Neural cell (in vitro differentiated cells): ENCODE results near the gene PCYT2. TPM values are rescaled to one million over a fixed set of nuclear protein-coding genes. Genes with fewer than 3 reads are reported as not detected.

Experiments
- H2AFZ ChIP-seq: fragments of 200-600, 300-800 bp; sonication (generic), shearing (Covaris generic); 2 replicates; pipeline ENCODE4 v1.6.0; 2014; ENCODE audit warnings: low read depth, mild to moderate bottlenecking, antibody characterized with exemption, low read length, moderate library complexity
- H3F3A ChIP-seq: fragments of 200-600 bp; shearing (Covaris generic); 2 replicates; pipeline ENCODE4 v1.6.1; 2016; ENCODE audit warnings: mild to moderate bottlenecking, moderate library complexity, mixed read lengths, antibody characterized with exemption, low read length; ENCODE audit not compliant: insufficient read depth, poor library complexity, severe bottlenecking
- H3K27ac ChIP-seq: fragments of 200-600, 300-800 bp; sonication (generic), shearing (Covaris generic); 2 replicates; pipeline ENCODE4 v1.5.1; 2014; ENCODE audit warnings: mild to moderate bottlenecking, low read length, moderate library complexity
- H3K27me3 ChIP-seq: fragments of 300-800, 200-600 bp; sonication (generic), shearing (Covaris generic); 2 replicates; pipeline ENCODE4 v1.6.0; 2014; ENCODE audit warnings: mild to moderate bottlenecking, low read depth, low read length, moderate library complexity; ENCODE audit not compliant: insufficient read depth
- H3K36me3 ChIP-seq: fragments of 300-800, 200-600 bp; sonication (generic), shearing (Covaris generic); 2 replicates; pipeline ENCODE4 v1.5.1; 2014; ENCODE audit warnings: mild to moderate bottlenecking, antibody characterized with exemption, low read length, moderate library complexity; ENCODE audit not compliant: insufficient read depth
- H3K4me2 ChIP-seq: fragments of 300-800, 200-600 bp; sonication (generic), shearing (Covaris generic); 2 replicates; pipeline ENCODE4 v1.6.0; 2014; ENCODE audit warnings: mild to moderate bottlenecking, low read length
- H3K4me3 ChIP-seq: fragments of 300-800, 200-600 bp; sonication (generic), shearing (Covaris generic); 2 replicates; pipeline ENCODE4 v1.5.1; 2014; ENCODE audit warnings: mild to moderate bottlenecking, low read length, moderate library complexity
- H3K79me2 ChIP-seq: fragments of 200-600 bp; shearing (Covaris generic); replicated peaks from 2 replicates; pipeline ENCODE4 v1.6.0; 2014; ENCODE audit warnings: mild to moderate bottlenecking, low read length, moderate library complexity; ENCODE audit not compliant: insufficient read depth
- H3K9ac ChIP-seq: fragments of 300-800, 200-600 bp; sonication (generic), shearing (Covaris generic); 2 replicates; pipeline ENCODE4 v1.6.1; 2016; ENCODE audit warnings: mild to moderate bottlenecking, low read length, mixed read lengths
- H3K9me2 ChIP-seq: fragments of 200-600 bp; shearing (Covaris generic); 2 replicates; pipeline ENCODE4 v1.6.1; 2016; ENCODE audit warnings: mild to moderate bottlenecking, low read length, mixed read lengths; ENCODE audit not compliant: insufficient read depth
- H3K9me3 ChIP-seq: fragments of 200-600, 300-800 bp; sonication (generic), shearing (Covaris generic); 2 replicates; pipeline ENCODE4 v1.6.1; 2016; ENCODE audit warnings: mild to moderate bottlenecking, mixed run types, low read length, moderate library complexity, mixed read lengths
- H4K20me1 ChIP-seq: fragments of 200-600 bp; shearing (Covaris generic); 2 replicates; pipeline ENCODE4 v1.6.1; 2016; ENCODE audit warnings: mild to moderate bottlenecking, mixed run types; ENCODE audit not compliant: insufficient read depth
- EP300 ChIP-seq: fragments of 450-650 bp; conservative IDR thresholded peaks from 2 replicates; pipeline ENCODE4 v1.6.1; 2014; ENCODE audit warnings: antibody characterized with exemption, mild to moderate bottlenecking, moderate library complexity; ENCODE audit not compliant: poor library complexity, severe bottlenecking
- EZH2 ChIP-seq: fragments of 200-600, 300-800 bp; shearing (Covaris generic), sonication (generic); IDR thresholded peaks from 2 replicates; pipeline ENCODE4 v1.6.1; 2014; ENCODE audit warnings: antibody characterized with exemption, low read length, borderline replicate concordance, mild to moderate bottlenecking; ENCODE audit not compliant: insufficient read depth, poor library complexity, severe bottlenecking
- MXI1 ChIP-seq: fragments of 450-650 bp; conservative IDR thresholded peaks from 2 replicates; pipeline ENCODE4 v1.6.1; 2014; ENCODE audit warnings: antibody characterized with exemption, mild to moderate bottlenecking; ENCODE audit not compliant: poor library complexity, severe bottlenecking
- POLR2AphosphoS5 ChIP-seq: IDR thresholded peaks from 2 replicates; pipeline ENCODE4 v1.6.1; 2012
- RAD21 ChIP-seq: fragments of 450-650 bp; conservative IDR thresholded peaks from 2 replicates; pipeline ENCODE4 v1.6.1; 2014; ENCODE audit warnings: antibody characterized with exemption, mild to moderate bottlenecking, moderate library complexity
- SMC3 ChIP-seq: fragments of 450-650 bp; conservative IDR thresholded peaks from 2 replicates; pipeline ENCODE4 v1.6.1; 2014; ENCODE audit warnings: antibody characterized with exemption, mild to moderate bottlenecking, moderate library complexity; ENCODE audit not compliant: poor library complexity
- TAF1 ChIP-seq: IDR thresholded peaks from 2 replicates; pipeline ENCODE4 v1.6.1; 2012; ENCODE audit warnings: low read depth
- polyA plus RNA-seq: library from polyadenylated mRNA; depleted of rRNA; stranded (reverse); fragments of >200 nt; gene quantifications from 2 replicates; pipeline ENCODE4 v1.2.3, GENCODE V29; 2014
- TF ChIP-seq, protein P1 (sequence below): IDR thresholded peaks from 2 replicates; pipeline ENCODE4 v1.6.1; 2012; ENCODE audit warnings: borderline replicate concordance
- TF ChIP-seq, protein P2 (sequence below): fragments of 450-650 bp; IDR thresholded peaks from 2 replicates; pipeline ENCODE4 v1.5.1; 2014; ENCODE audit warnings: antibody characterized with exemption, mild to moderate bottlenecking, moderate library complexity; ENCODE audit not compliant: poor library complexity, severe bottlenecking

Gene PCYT2
- polyA plus RNA-seq, 1 donor from 2014 or later = 35.3 TPM

DNA sequence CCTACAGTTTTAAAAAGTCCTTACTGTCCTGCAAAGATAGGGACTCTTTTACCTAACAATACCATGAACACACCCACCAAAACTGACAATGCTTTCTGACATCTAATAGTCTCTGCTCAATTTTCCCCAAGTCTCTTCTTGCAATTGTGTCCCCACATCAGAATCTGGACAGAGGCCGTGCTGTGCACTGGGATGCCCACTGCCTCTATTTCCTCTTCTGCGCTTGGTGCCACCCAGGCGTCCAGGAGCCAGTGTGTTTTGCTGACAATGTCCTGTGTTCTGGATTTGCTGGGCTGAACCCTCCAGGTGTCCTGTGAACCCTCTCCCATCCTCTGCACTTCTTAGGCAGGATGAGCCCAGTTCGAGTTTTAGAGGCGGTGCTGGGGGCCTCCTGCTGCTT, 33.6 kb downstream of the PCYT2 start:
- H3K27me3 ChIP-seq = no peaks in the 10 kb centered on the region
- H4K20me1 ChIP-seq = no peaks in the 10 kb centered on the region
- no peaks in the 10 kb centered on the region for H3K9me2 ChIP-seq
- H3K79me2 ChIP-seq = no peaks in the 10 kb centered on the region
- no peak overlapping the region for H3K27ac ChIP-seq
- H3F3A ChIP-seq = no peaks in the 10 kb centered on the region
- no peaks in the 10 kb centered on the region for H3K36me3 ChIP-seq
- H3K4me3 ChIP-seq = no peak overlapping the region
- no peak overlapping the region for H3K4me2 ChIP-seq
- no peak overlapping the region for H3K9ac ChIP-seq
- no peaks in the 10 kb centered on the region for H3K9me3 ChIP-seq
- TF ChIP-seq, protein P1, sequence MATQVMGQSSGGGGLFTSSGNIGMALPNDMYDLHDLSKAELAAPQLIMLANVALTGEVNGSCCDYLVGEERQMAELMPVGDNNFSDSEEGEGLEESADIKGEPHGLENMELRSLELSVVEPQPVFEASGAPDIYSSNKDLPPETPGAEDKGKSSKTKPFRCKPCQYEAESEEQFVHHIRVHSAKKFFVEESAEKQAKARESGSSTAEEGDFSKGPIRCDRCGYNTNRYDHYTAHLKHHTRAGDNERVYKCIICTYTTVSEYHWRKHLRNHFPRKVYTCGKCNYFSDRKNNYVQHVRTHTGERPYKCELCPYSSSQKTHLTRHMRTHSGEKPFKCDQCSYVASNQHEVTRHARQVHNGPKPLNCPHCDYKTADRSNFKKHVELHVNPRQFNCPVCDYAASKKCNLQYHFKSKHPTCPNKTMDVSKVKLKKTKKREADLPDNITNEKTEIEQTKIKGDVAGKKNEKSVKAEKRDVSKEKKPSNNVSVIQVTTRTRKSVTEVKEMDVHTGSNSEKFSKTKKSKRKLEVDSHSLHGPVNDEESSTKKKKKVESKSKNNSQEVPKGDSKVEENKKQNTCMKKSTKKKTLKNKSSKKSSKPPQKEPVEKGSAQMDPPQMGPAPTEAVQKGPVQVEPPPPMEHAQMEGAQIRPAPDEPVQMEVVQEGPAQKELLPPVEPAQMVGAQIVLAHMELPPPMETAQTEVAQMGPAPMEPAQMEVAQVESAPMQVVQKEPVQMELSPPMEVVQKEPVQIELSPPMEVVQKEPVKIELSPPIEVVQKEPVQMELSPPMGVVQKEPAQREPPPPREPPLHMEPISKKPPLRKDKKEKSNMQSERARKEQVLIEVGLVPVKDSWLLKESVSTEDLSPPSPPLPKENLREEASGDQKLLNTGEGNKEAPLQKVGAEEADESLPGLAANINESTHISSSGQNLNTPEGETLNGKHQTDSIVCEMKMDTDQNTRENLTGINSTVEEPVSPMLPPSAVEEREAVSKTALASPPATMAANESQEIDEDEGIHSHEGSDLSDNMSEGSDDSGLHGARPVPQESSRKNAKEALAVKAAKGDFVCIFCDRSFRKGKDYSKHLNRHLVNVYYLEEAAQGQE = no peak
- TF ChIP-seq RAD21 (no peak), MXI1 (no peak), SMC3 (no peak), EZH2 (no peak)
- TF ChIP-seq, protein P2, sequence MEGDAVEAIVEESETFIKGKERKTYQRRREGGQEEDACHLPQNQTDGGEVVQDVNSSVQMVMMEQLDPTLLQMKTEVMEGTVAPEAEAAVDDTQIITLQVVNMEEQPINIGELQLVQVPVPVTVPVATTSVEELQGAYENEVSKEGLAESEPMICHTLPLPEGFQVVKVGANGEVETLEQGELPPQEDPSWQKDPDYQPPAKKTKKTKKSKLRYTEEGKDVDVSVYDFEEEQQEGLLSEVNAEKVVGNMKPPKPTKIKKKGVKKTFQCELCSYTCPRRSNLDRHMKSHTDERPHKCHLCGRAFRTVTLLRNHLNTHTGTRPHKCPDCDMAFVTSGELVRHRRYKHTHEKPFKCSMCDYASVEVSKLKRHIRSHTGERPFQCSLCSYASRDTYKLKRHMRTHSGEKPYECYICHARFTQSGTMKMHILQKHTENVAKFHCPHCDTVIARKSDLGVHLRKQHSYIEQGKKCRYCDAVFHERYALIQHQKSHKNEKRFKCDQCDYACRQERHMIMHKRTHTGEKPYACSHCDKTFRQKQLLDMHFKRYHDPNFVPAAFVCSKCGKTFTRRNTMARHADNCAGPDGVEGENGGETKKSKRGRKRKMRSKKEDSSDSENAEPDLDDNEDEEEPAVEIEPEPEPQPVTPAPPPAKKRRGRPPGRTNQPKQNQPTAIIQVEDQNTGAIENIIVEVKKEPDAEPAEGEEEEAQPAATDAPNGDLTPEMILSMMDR = no peak
- H2AFZ ChIP-seq = no peak overlapping the region

DNA sequence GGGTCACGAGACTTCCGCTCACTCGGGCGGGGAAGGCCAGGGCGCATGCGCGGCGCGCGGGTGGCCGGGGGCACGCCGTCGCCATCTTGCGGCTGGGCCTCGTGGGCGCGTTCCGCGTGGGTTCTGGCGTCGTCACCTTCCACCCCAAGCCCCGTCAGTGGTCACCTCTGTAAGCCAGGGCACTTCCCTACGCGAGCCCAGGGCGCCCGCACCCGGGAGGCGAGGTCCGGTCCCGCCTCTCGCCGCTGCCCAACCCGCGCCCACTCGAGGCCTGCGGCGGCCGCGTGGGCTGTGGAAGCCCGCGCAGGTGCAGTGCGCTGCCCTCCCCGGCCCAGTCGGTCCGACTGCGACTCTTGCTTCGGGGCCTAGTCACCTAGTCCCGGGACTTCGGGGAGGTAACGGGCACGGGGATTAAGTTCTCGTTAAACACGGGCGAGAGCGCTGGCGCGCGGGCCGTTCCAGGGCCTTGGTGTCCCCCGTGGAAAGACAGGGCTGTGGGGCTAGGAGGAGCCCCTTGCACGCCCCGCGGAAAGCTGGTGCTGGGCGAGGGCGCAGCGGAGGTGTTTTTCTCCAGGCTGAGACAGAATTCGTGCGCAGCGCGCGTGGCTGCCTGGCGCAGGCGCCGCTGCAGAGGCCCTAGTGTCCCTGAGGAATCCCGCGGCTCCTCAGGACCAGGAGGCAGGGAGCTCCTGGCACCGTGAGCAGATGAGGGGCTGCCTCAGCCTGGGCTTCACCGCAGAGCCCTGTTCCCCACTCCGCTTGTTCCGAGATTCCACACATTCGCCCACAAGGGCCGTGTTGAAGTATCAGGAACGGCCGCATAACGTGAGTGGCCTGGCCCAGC, 39.6 kb downstream of the PCYT2 start:
- Histone ChIP-seq H3K4me2 (peak overlapping the region; percentile 63), H3K79me2 (peaks cover 13% of the 10 kb centered on the region), H3F3A (no peaks in the 10 kb centered on the region), H3K9me2 (no peaks in the 10 kb centered on the region), H3K27me3 (no peaks in the 10 kb centered on the region), H3K9ac (peak overlapping the region; percentile 96), H3K9me3 (no peaks in the 10 kb centered on the region), H4K20me1 (no peaks in the 10 kb centered on the region), H3K36me3 (no peaks in the 10 kb centered on the region), H2AFZ (peak overlapping the region; percentile 83), H3K27ac (peak overlapping the region; percentile 94), H3K4me3 (peak overlapping the region; percentile 97)
- TF ChIP-seq RAD21 (no peak), SMC3 (peak; percentile 53), POLR2AphosphoS5 (peak; percentile 93), TAF1 (peak; percentile 71), EP300 (peak; percentile 79), MXI1 (peak; percentile 98), EZH2 (no peak)
- TF ChIP-seq, protein P2 = peak; percentile 63
- TF ChIP-seq, protein P1 = peak; percentile 83
